GM21526 (cell line): ENCODE measurements around the gene S100B.
"Not testable (repeated sequence)": the region's sequence is repeated elsewhere in the genome, so short reads cannot be mapped to it uniquely, and the experiment has no call there.

Source experiments
- ATAC-seq: cut with Tn5 transposase; IDR thresholded peaks from one replicate; pipeline ENCODE4 v1.9.1; 2021; ENCODE audit warnings: moderate library complexity; ENCODE audit not compliant: unreplicated experiment, low FRiP score

S100B gene

DNA sequence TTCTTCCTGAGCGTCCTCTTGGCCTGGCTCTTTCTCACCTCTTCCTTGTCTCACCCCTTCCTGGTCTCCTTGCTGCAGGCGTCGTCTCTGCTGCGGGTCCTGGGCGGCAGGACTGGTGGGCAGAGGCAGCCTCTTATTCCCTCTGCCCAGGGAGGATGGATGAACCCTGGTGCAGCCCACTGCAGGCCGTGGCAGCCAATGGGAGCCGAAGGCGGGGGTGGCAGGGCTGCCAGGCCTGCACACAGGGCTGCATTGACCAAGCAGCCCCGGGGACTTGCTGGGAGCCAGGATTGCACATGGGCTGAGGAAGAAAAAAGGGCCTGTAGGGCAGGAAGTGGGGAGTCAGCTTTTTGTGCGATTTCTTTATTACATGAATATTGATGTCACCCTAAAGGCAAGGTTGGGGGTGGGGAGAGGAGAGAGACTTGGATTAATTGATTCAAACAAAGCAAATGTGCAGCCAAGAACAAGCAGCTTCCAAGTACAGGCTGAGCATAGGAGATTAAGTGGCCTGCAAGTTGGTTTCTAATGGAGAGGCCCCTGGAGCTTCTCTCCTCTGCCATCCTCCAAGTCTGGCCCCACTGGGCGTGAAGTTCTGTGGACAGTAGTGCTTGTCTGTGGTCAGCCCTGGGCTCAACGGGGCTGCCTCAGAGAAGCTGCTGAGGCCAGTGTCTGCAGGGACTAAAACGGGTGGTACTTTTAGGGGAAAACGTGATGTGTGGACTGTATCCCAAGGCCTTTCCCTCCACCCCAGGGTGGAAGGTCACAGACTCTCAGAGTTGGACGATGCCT lies at the start of gene S100B:
TSS of gene S100B (minus strand) at position 108 of the 792 bp plus-strand sequence. CDS start 2,667 bp downstream, outside the sequence.
- no peak for ATAC-seq

DNA sequence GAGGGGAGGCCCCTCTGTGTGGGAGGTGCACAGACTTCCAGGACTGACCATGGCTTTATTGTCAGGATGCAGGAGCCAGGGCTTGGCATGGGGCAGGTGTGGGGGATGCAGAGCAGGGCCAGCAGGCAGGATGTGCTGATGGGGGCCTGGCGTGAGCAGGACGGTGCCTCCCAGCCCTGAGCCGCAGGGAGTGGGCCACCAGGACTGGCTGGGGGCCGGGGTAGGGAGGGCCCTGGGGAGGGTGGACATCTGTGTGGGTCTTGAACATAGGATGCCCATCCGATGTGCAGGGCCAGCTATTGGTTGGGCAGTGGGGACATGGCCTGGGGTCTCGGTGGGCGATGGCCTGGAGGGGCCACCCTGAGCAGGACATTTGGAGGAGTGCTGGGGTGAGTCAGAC lies 46.2 kb upstream of the S100B start:
- no peak for ATAC-seq

DNA sequence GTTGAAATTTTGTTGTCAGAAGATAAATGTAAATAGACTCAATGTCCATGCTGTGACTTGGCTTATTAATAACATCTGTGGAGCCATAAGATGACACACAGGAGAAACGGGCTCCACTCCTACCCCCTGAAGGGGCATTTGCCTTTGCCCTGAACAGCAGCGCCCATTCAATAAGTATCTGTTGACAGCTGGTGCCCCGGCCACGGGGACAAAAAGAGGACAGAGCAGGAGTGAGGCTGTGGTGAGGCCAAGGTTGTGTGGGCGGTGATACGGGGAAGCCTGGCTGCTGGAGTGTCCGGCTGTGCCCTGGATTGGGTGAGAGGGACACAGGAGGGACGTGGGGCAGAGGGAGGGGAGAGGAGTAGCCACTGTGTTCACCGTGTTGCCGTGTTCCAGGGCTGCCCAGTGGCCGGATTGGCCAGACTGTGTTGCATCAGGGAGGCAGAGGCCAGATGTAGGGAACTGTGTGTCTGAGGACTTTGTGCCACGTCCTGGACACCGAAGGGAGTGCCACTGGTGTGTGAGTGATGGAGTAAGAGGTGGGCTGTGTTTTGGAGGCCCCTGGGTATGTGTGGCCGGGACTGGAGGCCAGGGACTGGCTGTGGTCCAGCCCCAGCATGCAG lies 45.7 kb upstream of the S100B start:
- no peak for ATAC-seq

DNA sequence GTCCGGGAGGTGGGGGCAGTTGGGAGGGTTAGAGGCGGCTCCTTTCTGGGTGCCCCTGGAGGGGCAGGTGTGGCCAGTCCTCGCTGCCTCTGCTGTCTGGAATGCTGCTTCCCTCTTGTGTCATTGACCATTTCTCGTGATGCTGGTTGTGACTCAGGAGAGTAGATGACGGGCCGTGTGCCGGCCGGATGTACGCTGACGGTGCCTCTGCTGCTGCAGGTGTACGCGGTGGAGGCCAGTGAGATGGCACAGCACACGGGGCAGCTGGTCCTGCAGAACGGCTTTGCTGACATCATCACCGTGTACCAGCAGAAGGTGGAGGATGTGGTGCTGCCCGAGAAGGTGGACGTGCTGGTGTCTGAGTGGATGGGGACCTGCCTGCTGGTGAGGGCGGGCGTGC lies 44.5 kb upstream of the S100B start:
- no peak for ATAC-seq

GRCh38 chr21:46648539-46648938 lies 43.7 kb upstream of the S100B start:
- ATAC-seq = no peak

- no peak for ATAC-seq
Observed at GRCh38 chr21:46646541-46647154, 41.8 kb upstream of the S100B start.

DNA sequence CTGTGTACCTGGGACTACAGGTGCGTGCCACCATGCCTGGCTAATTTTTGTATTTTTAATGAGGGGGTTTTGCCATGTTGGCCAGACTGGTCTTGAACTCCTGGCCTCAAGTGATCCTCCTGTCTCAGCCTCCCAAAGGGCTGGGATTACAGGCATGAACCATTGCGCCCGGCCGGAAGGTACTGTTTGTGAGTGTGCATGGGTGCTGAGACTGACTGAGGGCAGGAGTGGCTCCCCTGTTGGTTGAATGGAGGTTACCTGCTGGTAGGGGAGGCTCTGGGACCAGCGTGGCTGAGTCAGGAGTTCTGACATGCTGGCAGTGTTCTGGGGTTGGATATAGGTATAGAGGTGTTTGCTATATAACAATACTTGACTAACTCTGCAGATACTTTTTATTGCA lies 41.0 kb upstream of the S100B start:
- ATAC-seq = no peak

- ATAC-seq = no peak
Observed at GRCh38 chr21:46643379-46644177, 38.7 kb upstream of the S100B start.

DNA sequence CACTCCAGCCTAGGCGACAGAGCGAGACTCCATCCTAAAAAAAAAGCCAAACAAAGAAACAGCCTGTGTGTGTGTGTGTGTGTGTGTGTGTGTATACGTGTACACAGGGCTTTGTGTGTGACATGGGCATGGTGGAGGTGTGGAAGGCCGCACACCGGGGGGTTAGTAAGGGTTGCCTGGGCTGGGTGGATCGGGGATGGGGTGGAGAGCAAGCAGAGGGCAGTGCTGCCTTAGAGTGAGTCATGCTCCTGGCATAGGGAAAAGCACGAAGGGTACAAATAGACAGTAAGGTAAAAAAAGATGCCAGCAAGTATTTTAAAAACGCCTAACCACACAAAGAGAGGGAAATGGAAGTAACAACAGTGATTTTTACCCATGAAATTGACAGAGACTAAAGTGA lies 36.8 kb upstream of the S100B start:
- no peak for ATAC-seq

DNA sequence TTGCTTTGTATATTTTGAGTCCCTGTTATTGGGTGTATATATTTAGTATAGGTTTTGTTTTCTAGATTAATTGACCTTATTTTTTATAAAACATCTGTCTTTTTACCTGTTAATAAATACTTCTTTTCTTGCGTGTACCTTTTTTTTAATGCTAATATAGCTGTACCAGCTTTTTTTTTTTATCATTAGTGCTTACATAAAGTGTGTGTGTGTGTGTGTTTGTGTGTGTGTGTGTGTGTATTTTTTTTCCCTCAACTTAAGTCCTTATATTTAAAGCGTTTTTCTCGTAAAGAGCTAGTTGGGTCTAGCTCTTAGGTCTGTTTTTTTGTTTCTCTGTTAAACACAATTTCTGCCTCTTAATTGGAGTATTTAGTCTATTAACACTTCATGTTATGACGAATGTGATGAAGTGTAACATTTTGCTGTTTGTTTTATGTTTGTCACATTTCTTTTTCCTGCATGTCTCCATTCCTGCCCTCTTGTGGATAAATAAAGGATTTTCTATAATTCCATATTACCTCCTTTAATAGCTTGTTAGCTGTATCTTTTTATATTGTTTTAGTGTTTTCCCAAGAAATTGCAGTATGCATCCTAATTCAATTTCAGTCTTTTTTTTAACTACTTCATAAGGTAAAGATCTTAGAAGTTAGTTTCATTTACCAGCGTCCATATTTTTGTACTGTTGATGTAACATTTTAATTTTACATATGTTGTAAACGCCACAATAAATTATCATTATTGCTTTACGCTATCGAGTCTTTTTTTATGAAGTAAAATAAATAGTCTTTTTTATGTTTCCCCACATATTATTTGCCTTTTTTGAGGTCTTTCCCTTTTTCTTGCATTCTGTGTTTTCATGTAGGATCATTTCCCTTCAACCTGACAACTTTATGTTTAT lies 34.9 kb upstream of the S100B start:
- ATAC-seq = no peak

GRCh38 chr21:46637952-46638746 lies 33.3 kb upstream of the S100B start:
- no peak for ATAC-seq

DNA sequence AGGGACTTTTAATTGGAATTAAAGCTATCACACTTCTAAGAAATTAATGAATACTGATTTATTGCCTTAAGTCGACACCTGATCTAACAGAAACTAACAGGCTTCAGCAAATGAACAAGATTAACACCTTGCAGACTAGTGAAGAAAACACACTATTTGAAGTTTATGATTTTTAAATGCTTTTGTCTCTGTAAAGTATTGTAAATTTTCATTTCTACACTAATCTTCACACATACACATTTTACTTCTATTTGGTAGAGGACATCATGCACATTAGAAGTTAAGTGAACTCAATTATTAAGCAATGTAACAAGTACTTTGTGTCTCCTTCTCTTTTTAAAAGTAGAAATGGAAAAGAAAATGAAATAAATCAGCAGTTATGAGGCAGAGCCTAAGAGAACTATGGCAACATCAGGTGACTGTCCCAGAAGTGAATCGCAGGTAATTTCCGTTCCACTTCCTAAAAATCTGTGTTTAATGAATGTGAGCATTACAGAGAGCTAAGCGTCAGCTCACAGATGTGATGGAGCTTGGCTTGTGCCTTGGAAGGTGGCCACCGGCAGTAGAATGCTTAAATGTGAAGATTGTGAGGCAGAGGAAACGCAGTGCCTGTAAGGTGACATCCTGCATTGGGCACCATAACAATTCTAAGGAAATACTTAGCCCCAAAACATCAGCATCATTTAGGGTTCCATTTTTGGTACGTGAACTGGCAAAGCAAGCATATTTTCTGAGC lies 31.8 kb upstream of the S100B start:
- no peak for ATAC-seq

DNA sequence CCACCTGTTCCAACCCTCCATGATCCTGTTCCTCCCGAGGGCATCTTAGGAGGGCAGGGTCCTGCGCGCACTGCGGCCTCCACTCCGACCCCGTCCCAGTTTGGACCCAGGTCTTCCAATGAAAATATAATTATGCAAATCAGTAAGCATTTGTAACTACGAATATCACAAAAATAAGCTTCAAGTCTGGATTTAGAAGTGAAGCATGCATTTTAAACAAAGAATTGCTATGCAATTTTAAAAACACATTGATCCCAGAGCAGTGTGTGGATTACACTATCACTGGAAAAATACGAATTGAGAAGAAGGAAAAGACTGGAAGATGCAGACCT lies 31.3 kb upstream of the S100B start:
- no peak for ATAC-seq

DNA sequence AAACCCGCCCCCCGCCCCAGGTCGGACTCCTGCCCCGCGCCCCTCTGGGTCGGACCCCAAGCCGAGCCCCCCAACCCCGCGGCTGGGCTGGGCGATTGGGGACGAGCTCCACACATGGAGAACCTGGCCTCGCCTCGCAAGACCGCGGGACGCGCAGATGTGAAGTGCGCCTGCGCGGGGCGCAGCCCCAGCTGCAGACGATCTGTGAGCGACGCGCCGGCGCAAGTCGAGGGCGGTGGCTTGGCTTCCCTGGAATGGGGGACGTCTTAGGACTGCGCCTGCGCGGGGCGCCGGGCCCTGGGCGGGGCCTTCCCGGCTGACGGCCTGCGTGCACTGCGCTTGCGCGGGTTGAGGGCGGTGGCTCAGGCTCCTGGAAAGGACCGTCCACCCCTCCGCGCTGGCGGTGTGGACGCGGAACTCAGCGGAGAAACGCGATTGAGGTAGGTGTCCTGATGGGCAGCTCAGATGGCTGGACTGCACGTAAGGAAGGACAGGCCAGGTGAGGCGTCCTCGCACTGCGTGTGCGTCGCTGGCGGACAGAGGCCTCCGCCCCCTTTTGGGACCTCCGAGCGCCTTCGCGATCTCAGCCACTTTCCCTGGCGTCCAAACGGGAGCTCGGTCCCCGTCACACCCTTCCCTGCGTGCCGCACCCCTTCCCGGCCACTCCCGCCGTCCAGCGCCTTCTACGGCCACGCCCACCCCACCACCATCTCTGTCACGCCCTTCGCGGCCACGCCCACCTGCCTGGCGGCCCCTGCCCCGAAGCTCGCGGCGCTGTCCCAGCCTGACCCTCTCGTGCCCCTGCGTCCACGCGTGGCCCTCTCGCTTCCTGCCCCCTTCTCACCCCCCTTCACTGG lies 30.7 kb upstream of the S100B start, which contains the start of gene PRMT2:
TSS of gene PRMT2 (plus strand) at position 351 of the 857 bp plus-strand sequence. CDS start 1,278 bp downstream, outside the sequence.
- ATAC-seq = peak; percentile 81

DNA sequence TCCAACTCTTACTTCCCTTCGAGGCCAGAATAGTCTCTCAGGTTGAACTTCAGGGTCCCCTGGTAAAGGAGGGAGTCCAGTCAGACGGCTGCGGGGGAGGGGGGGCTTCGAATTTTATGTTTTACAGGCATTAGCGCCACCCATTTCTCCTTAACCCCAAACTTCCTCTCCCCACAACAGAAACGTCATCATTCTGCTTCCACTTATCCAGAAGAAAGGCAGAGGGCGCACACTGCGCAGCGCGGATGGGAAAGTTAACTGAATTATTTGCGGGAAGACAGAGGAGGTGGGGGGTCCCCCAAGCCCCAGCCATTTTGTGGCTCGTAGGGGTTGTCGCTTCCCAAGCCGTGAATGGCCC lies 30.1 kb upstream of the S100B start:
- ATAC-seq = peak; percentile 11

GRCh38 chr21:46634427-46634826 lies 29.5 kb upstream of the S100B start:
- no peak for ATAC-seq

- no peak for ATAC-seq
Observed at GRCh38 chr21:46633566-46633965, 28.7 kb upstream of the S100B start.

DNA sequence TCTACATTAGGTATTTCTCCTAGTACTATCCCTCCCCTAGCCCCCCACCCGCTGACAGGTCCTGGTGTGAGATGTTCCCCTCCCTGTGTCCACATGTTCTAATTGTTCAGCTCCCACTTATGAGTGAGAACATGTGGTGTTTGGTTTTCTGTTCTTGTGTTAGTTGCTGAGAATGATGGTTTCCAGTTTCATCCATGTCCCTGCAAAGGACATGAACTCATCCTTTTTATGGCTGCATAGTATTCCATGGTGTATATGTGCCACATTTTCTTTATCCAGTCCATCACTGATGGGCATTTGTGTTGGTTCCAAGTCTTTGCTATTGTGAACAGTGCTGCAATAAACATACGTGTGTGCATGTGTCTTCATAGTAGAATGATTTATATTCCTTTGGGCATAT lies 26.0 kb upstream of the S100B start:
- ATAC-seq = not testable (repeated sequence)
